ENCODE measurements around the gene FEM1C. TPM values are rescaled to one million over a fixed set of nuclear protein-coding genes. Genes with fewer than 3 reads are reported as not detected.

Gene FEM1C
- total RNA-seq, 2 experiments from 2014 or later, result 16.6 to 16.7 TPM

- Mint-ChIP-seq H3K4me3 (no peak overlapping the region), H3K9me3 (no peaks in the 10 kb centered on the region), H3K4me1 (ENCODE audit: low read depth) (no peaks in the 10 kb centered on the region), H3K36me3 (ENCODE audit: low read depth) (no peaks in the 10 kb centered on the region), H3K27ac (no peak overlapping the region), H3K27me3 (peaks cover 2% of the 10 kb centered on the region)
- intact Hi-C loops (cut with micrococcal nuclease), result no loop called here
- POLR2A ChIA-PET, result no interaction called here
- no peak for TF ChIP-seq CTCF (IDR thresholded peaks at IDR 0.05)
- no peak for ATAC-seq
- no peak for DNase-seq
- CTCF ChIA-PET, result interaction anchor here (2.1 kb wide), 1 partner anchor 14 kb away, joined by 6 read pairs; no protein-coding TSS in a partner anchor
Measured at GRCh38 chr5:115509547-115509946, 35.0 kb downstream of the FEM1C start.

GRCh38 chr5:115507681-115508080 lies 36.9 kb downstream of the FEM1C start:
- H3K4me3 Mint-ChIP-seq, result no peak overlapping the region
- ATAC-seq, result no peak
- H3K36me3 Mint-ChIP-seq (ENCODE audit: low read depth), result no peaks in the 10 kb centered on the region
- peaks cover 3% of the 10 kb centered on the region for H3K27me3 Mint-ChIP-seq
- intact Hi-C loops (cut with micrococcal nuclease), result no loop called here
- CTCF ChIA-PET, result interaction anchor here (2.1 kb wide), 1 partner anchor 15 kb away, joined by 6 read pairs; no protein-coding TSS in a partner anchor
- no peak overlapping the region for H3K27ac Mint-ChIP-seq
- no peak for DNase-seq
- no peak for TF ChIP-seq CTCF (IDR thresholded peaks at IDR 0.05)
- no peaks in the 10 kb centered on the region for H3K4me1 Mint-ChIP-seq (ENCODE audit: low read depth)
- H3K9me3 Mint-ChIP-seq, result no peaks in the 10 kb centered on the region
- POLR2A ChIA-PET, result no interaction called here

- intact Hi-C loops (cut with micrococcal nuclease), result no loop called here
- Mint-ChIP-seq H3K4me3 (no peak overlapping the region), H3K4me1 (ENCODE audit: low read depth) (no peaks in the 10 kb centered on the region), H3K36me3 (ENCODE audit: low read depth) (no peaks in the 10 kb centered on the region), H3K27ac (no peak overlapping the region), H3K9me3 (no peaks in the 10 kb centered on the region), H3K27me3 (peaks cover 7% of the 10 kb centered on the region)
- DNase-seq, result no peak
- CTCF ChIA-PET, result no interaction called here
- no peak for TF ChIP-seq CTCF (IDR thresholded peaks at IDR 0.05)
- POLR2A ChIA-PET, result no interaction called here
- ATAC-seq, result no peak
Measured at GRCh38 chr5:115503420-115503819, 41.2 kb downstream of the FEM1C start.

- H3K9me3 Mint-ChIP-seq, result no peaks in the 10 kb centered on the region
- H3K27ac Mint-ChIP-seq, result no peak overlapping the region
- DNase-seq (no peak), ATAC-seq (no peak)
- H3K27me3 Mint-ChIP-seq, result peaks cover 12% of the 10 kb centered on the region
- H3K4me3 Mint-ChIP-seq, result no peak overlapping the region
- intact Hi-C loops (cut with micrococcal nuclease), result no loop called here
- ChIA-PET POLR2A (no interaction called here), CTCF (no interaction called here)
- no peaks in the 10 kb centered on the region for H3K4me1 Mint-ChIP-seq (ENCODE audit: low read depth)
- TF ChIP-seq CTCF (IDR thresholded peaks at IDR 0.05), result no peak
- H3K36me3 Mint-ChIP-seq (ENCODE audit: low read depth), result no peaks in the 10 kb centered on the region
Measured at GRCh38 chr5:115501464-115502210, 42.9 kb downstream of the FEM1C start.

DNA sequence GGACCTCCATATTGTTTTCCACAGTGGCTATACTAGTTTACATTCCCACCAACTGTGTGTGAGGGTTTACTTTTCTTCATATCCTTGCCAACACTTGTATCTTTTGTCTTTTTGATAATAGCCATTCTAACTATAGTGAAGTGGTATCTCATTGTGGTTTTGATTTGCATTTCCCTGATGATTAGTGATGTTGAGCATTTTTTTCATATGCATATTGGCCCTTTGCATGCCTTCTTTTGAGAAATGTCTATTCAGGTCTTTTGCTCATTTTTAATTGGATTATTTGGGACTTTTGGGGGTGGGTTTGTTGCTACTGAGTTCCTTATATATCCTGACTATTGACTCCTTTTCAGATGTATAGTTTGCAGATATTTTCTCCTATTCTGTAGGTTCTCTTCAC lies 44.4 kb downstream of the FEM1C start:
- Mint-ChIP-seq H3K36me3 (ENCODE audit: low read depth) (no peaks in the 10 kb centered on the region), H3K27ac (no peak overlapping the region), H3K4me1 (ENCODE audit: low read depth) (no peaks in the 10 kb centered on the region), H3K4me3 (no peak overlapping the region), H3K9me3 (no peaks in the 10 kb centered on the region), H3K27me3 (peaks cover 15% of the 10 kb centered on the region)
- intact Hi-C loops (cut with micrococcal nuclease), result no loop called here
- no peak for TF ChIP-seq CTCF (IDR thresholded peaks at IDR 0.05)
- DNase-seq (no peak), ATAC-seq (no peak)
- CTCF ChIA-PET, result no interaction called here
- POLR2A ChIA-PET, result no interaction called here
